Activated T-cell treated with anti-CD3 and anti-CD28 coated beads, Interleukin-2, amount 50 U/mL, for 72 hours (primary cell): ENCODE results near the gene PNPLA2. TPM values are rescaled to one million over a fixed set of nuclear protein-coding genes. Genes with fewer than 3 reads are reported as not detected.

Experiments used
- total RNA-seq, 2 donors: library from RNA; stranded (reverse); gene quantifications; one replicate each; pipeline ENCODE4 v1.2.3, GENCODE V29; 2022

Gene PNPLA2
- total RNA-seq, 2 donors from 2014 or later: 64.5 to 77.1 TPM

Other genes starting within 250 kb of the PNPLA2 start
- gene PHRF1, start 242.4 kb upstream of the PNPLA2 start, total RNA-seq: 10 to 100 TPM; 29.7 to 31.0 TPM
- 10 to 100 TPM; 46.7 to 95.8 TPM for gene IRF7, start 203.0 kb upstream of the PNPLA2 start, total RNA-seq
- under 1 TPM in 1 of 2 donors, not detected in 1; 0.09 TPM for gene CDHR5, start 194.0 kb upstream of the PNPLA2 start, total RNA-seq
- not detected for gene SCT, start 191.7 kb upstream of the PNPLA2 start, total RNA-seq
- 1 to 10 TPM; 1.7 to 2.0 TPM for gene DRD4, start 181.6 kb upstream of the PNPLA2 start, total RNA-seq
- 10 to 100 TPM; 40.5 to 66.1 TPM for gene DEAF1, start 123.7 kb upstream of the PNPLA2 start, total RNA-seq
- 10 to 100 TPM; 17.0 to 17.8 TPM for gene TMEM80, start 123.1 kb upstream of the PNPLA2 start, total RNA-seq
- 10 to 100 TPM; 11.4 to 15.7 TPM for gene EPS8L2, start 112.7 kb upstream of the PNPLA2 start, total RNA-seq
- 100 to 1,000 TPM; 152 to 155 TPM for gene TALDO1, start 71.5 kb upstream of the PNPLA2 start, total RNA-seq
- gene GATD1, start 41.4 kb upstream of the PNPLA2 start, total RNA-seq: 10 to 100 TPM; 31.9 to 34.4 TPM
- 1 to 10 TPM; 1.4 to 1.6 TPM for gene CEND1, start 28.8 kb upstream of the PNPLA2 start, total RNA-seq
- 10 to 100 TPM; 30.8 to 40.2 TPM for gene SLC25A22, start 20.6 kb upstream of the PNPLA2 start, total RNA-seq
- 10 to 100 TPM; 25.2 to 34.2 TPM for gene PIDD1, start 13.7 kb upstream of the PNPLA2 start, total RNA-seq
- 1,000 to 10,000 TPM; 3,054 to 3,114 TPM for gene RPLP2, start 8.9 kb upstream of the PNPLA2 start, total RNA-seq
- 10 to 100 TPM in 1 of 2 donors, 1 to 10 TPM in 1; 5.5 to 13.3 TPM for gene CRACR2B, start 9.0 kb downstream of the PNPLA2 start, total RNA-seq
- 10 to 100 TPM; 35.4 to 42.2 TPM for gene CD151, start 14.0 kb downstream of the PNPLA2 start, total RNA-seq
- gene POLR2L, start 23.6 kb downstream of the PNPLA2 start, total RNA-seq: 10 to 100 TPM; 28.2 to 30.9 TPM
- gene TSPAN4, start 23.9 kb downstream of the PNPLA2 start, total RNA-seq: 10 to 100 TPM; 12.2 to 14.9 TPM
- 10 to 100 TPM; 33.9 to 44.2 TPM for gene CHID1, start 91.9 kb downstream of the PNPLA2 start, total RNA-seq
- 10 to 100 TPM; 49.5 to 57.0 TPM for gene AP2A2, start 107.0 kb downstream of the PNPLA2 start, total RNA-seq
- gene MUC6, start 217.8 kb downstream of the PNPLA2 start, total RNA-seq: not detected